Stimulated activated CD4-positive, alpha-beta T cell treated with anti-CD3 and anti-CD28 coated beads, Interleukin-1b, Interleukin-23, amount 100 ng/mL, for 48 hours (primary cell): ENCODE data around the gene PILRB.
"Not testable (repeated sequence)": the region's sequence is repeated elsewhere in the genome, so short reads cannot be mapped to it uniquely, and the experiment has no call there.

ENCODE experiments used
- DNase-seq: peaks from one replicate; pipeline ENCODE4 v3.0.0-alpha.2; 2020

The PILRB gene

GRCh38 chr7:100358027-100358856 lies at the start of gene PILRB:
Gene PILRB, plus strand, starts transcription at chr7:100358117. Its CDS starts 186 bp downstream, at chr7:100358303.
- no peak for DNase-seq

DNA sequence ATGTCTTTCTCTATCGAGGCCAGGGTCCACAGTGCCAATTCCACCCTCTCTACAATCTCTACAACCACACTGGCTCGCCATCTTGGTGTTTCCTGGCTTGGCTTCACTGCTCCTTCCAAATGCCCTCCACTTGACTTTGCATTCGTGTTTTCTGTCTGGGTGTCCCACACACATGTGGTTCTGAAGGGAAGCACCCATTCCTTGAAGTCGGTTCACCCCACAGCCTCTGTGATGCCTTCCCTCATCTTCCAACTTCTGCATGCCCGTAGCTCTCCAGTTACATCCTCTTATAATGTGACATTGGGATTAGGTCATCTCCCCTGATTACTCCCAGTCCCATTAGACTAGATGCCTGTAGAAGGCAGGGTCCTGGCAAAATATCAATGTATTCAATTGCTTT lies 39.6 kb upstream of the PILRB start:
- not testable (repeated sequence) for DNase-seq

GRCh38 chr7:100321648-100322047 lies 36.3 kb upstream of the PILRB start:
- not testable (repeated sequence) for DNase-seq

GRCh38 chr7:100324194-100324593 lies 33.7 kb upstream of the PILRB start:
- DNase-seq, result not testable (repeated sequence)

DNA sequence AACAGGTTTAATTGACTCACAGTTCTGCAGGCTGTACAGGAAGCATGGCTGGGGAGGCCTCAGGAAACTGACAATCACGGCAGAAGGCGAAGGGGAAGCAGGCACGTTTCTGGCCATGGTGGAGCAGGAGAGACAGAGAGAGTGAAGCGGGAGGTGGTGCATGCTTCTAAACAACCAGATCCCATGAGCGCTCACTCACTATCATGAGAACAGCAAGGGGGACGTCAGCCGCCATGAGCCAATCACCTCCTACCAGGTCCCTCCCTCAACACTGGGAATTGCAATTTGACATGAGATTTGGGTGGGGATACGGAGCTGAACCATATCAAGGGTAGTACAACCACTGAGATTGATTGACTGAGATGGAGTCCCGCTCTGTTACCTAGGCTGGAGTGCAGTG lies 32.2 kb upstream of the PILRB start:
- DNase-seq, result not testable (repeated sequence)

DNA sequence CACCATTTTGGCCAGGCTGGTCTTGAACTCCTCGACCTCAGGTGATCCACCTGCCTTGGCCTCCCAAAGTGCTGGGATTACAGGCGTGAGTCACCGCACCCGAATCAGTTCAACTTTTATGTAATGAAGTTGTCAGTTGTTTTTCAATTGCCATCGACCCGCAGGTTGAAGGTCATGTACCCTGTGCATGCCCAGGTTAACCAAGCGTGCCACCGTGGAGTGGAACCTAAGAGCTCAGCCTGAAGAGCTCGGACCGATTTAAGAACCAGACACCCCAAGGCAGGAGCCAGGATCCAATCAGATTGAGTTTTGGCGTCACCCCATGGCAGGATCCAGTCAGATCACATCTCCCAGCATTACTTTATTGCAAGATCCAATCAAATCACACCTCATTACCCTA lies 31.0 kb upstream of the PILRB start:
- not testable (repeated sequence) for DNase-seq

GRCh38 chr7:100335566-100336466 lies 22.1 kb upstream of the PILRB start:
- DNase-seq, result peak; percentile 87

DNA sequence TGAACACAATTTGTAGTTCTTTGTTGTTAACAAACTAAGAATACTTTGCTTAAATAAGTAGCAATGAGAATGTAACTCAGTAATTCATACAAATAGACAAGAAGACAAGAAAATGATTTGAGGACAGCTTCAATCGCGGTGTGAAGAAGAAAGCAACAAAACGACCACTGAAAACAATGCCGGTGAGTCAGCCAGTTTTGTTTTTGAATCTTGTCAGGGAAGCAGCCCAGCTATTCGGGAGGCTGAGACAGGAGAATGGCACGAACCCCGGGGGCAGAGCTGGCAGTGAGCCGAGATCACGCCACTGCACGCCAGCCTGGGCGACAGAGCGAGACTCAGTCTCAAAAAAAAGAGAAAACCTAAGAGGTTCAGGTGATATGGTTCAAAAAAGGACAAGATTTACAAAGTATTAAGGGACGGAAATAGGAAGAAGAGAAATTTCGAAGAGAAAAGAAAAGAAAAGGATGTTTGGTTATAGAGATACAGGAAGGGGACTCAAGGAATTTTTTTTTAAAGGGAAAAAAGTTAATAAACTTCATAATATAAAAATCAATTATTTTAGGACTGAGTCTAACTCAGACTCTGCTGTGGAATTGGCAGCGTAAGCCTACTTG lies 19.7 kb upstream of the PILRB start:
- not testable (repeated sequence) for DNase-seq

GRCh38 chr7:100341286-100341685 lies 16.6 kb upstream of the PILRB start:
- DNase-seq, result not testable (repeated sequence)

GRCh38 chr7:100342765-100343164 lies 15.2 kb upstream of the PILRB start:
- DNase-seq, result no peak

DNA sequence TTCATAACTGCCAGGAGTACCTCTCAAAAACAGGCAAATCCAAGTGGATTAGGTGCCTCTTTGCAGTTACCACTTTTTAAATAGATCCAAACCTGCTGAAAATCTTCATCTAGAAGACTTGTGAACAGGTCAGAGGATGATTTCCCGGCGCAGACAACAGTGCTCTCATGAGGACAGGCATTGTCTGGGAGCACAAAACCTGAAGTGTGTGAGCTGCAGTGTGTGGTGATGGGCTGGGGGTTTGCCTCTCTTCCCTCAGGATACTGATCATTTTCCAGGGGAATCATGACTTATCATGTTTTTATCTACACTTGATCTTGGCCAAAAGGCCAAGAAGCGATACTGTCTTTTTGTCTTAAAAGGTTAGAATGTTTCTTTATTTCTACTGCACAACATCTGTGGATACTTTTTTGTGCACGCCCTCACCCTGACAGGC lies 13.8 kb upstream of the PILRB start:
- not testable (repeated sequence) for DNase-seq

GRCh38 chr7:100344560-100345287 lies 13.2 kb upstream of the PILRB start:
- DNase-seq, result peak; percentile 87

DNA sequence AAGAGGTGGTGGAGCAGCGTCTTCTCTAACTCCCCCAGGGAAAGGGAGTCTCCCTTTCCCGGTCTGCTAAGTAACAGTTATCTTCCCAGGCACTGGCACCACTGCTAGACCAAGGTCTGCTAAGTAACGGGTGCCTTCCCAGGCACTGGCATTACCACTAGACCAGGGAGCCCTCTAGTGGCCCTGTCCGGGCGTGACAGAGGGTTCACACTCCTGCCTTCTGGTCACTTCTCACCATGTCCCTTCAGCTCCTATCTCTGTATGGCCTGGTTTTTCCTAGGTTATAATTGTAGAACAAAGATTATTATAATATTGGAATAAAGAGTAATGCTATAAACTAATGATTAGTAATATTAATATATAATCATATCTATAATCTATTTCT lies 12.6 kb upstream of the PILRB start:
- peak; percentile 70 for DNase-seq

- DNase-seq, result no peak
Observed at GRCh38 chr7:100346921-100347320, 11.0 kb upstream of the PILRB start.

- DNase-seq, result no peak
Observed at GRCh38 chr7:100348805-100349204, 9.1 kb upstream of the PILRB start.

DNA sequence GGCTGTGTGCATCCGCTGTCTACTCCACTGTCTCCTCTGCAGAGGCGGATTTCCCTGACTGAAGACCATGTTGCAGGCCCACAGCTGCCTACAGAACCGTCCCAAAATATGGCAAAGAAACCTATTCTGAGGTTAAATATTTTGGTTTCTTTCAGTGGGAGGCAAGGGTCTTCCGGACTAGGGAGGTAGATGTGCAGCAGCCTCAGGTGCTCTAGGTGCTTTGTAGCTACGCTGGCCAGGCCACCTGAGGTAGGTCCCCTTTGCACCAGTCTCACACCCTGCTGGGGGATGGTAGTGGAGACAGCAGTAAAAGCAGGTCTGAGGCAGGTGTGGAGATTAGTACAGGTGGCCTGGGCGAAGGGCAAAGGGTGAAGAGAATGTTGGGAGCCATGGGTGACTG lies 8.2 kb upstream of the PILRB start:
- DNase-seq, result no peak

DNA sequence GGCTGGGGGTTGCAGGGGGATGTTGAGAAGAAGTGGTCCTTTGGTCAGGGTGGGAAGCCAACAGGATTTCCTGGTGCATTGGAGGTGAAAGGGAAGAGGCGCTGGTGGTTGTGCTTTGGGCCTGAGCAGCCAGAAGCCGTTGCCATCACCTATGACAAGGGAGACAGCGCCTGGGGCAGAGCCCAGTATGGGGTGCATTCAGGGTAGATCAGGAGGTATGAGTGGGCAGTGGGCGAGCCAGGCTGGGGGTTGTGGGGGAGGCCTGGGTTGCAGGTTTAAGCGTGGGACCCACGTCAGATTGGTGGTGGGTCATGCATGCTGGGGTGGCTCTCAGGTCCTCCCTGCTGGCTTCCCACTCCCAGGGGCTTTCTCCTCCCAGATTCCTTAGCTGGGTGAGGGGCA lies 6.3 kb upstream of the PILRB start:
- no peak for DNase-seq

DNA sequence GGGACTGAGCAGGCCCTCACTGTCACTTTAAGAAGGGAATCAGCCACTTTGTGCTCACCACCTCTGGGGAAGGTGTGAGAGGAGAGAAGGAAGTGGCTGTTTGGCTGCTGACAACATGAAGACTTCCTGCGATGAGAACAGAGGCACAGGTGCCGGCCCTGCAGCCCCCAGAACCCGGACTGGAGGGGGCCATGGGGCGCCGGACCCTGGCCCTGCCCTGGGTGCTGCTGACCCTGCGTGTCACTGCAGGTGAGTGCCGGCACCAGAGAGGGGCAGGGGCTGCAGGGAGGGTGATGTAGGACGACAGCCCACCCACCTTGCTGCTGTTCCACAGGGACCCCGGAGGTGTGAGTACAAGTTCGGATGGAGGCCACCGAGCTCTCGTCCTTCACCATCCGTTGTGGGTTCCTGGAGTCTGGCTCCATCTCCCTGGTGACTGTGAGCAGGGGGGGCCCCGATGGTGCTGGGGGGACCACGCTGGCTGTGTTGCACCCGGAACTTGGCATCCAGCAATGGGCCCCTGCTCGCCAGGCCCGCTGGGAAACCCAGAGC lies 5.6 kb upstream of the PILRB start:
- not testable (repeated sequence) for DNase-seq

GRCh38 chr7:100352984-100353684 lies 4.8 kb upstream of the PILRB start:
- DNase-seq, result no peak

- DNase-seq, result peak; percentile 37
Observed at GRCh38 chr7:100353685-100354330, 4.1 kb upstream of the PILRB start.
